ENCODE data around the gene SNN. TPM values are rescaled to one million over a fixed set of nuclear protein-coding genes. Genes with fewer than 3 reads are reported as not detected.

SNN gene
- total RNA-seq, 1 donor, result 13.8 TPM

GRCh38 chr16:11691771-11692170 is 23.5 kb downstream of the SNN start:
- H3K79me2 ChIP-seq (ENCODE audit: insufficient read depth, low read length), result peaks cover 31% of the 10 kb centered on the region
- no peak overlapping the region for H2AFZ ChIP-seq (ENCODE audit: low read length)
- no peak for DNase-seq (ENCODE audit: insufficient read length, low spot score, missing footprints)
- peaks cover 7% of the 10 kb centered on the region for H3K4me1 ChIP-seq (ENCODE audit: insufficient read depth, low read length)
- peaks cover 33% of the 10 kb centered on the region for H3K36me3 ChIP-seq (ENCODE audit: insufficient read depth, low read length)
- H3K27me3 ChIP-seq (ENCODE audit: insufficient read depth, low read length), result no peaks in the 10 kb centered on the region
- TF ChIP-seq, protein P1, sequence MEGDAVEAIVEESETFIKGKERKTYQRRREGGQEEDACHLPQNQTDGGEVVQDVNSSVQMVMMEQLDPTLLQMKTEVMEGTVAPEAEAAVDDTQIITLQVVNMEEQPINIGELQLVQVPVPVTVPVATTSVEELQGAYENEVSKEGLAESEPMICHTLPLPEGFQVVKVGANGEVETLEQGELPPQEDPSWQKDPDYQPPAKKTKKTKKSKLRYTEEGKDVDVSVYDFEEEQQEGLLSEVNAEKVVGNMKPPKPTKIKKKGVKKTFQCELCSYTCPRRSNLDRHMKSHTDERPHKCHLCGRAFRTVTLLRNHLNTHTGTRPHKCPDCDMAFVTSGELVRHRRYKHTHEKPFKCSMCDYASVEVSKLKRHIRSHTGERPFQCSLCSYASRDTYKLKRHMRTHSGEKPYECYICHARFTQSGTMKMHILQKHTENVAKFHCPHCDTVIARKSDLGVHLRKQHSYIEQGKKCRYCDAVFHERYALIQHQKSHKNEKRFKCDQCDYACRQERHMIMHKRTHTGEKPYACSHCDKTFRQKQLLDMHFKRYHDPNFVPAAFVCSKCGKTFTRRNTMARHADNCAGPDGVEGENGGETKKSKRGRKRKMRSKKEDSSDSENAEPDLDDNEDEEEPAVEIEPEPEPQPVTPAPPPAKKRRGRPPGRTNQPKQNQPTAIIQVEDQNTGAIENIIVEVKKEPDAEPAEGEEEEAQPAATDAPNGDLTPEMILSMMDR (IDR thresholded peaks at IDR 0.05; ENCODE audit: extremely low read depth, low read depth, low read length), result no peak
- no peak overlapping the region for H3K4me3 ChIP-seq (ENCODE audit: insufficient read depth, low read length)
- H3K4me2 ChIP-seq (ENCODE audit: insufficient read depth, low read length), result no peak overlapping the region
- H3K9me3 ChIP-seq (ENCODE audit: low read depth, low read length), result no peaks in the 10 kb centered on the region
- no peak overlapping the region for H3K27ac ChIP-seq (ENCODE audit: low read depth, low read length)
- H4K20me1 ChIP-seq (ENCODE audit: insufficient read depth, low read length), result peaks cover 14% of the 10 kb centered on the region

- H2AFZ ChIP-seq (ENCODE audit: low read length), result no peak overlapping the region
- peaks cover 14% of the 10 kb centered on the region for H4K20me1 ChIP-seq (ENCODE audit: insufficient read depth, low read length)
- peaks cover 7% of the 10 kb centered on the region for H3K4me1 ChIP-seq (ENCODE audit: insufficient read depth, low read length)
- H3K36me3 ChIP-seq (ENCODE audit: insufficient read depth, low read length), result peaks cover 35% of the 10 kb centered on the region
- TF ChIP-seq, protein P1 (IDR thresholded peaks at IDR 0.05; ENCODE audit: extremely low read depth, low read depth, low read length), result no peak
- no peak overlapping the region for H3K27ac ChIP-seq (ENCODE audit: low read depth, low read length)
- no peaks in the 10 kb centered on the region for H3K9me3 ChIP-seq (ENCODE audit: low read depth, low read length)
- H3K27me3 ChIP-seq (ENCODE audit: insufficient read depth, low read length), result no peaks in the 10 kb centered on the region
- no peak overlapping the region for H3K4me2 ChIP-seq (ENCODE audit: insufficient read depth, low read length)
- DNase-seq (ENCODE audit: insufficient read length, low spot score, missing footprints), result no peak
- peaks cover 32% of the 10 kb centered on the region for H3K79me2 ChIP-seq (ENCODE audit: insufficient read depth, low read length)
- no peak overlapping the region for H3K4me3 ChIP-seq (ENCODE audit: insufficient read depth, low read length)
These were observed 23.9 kb downstream of the SNN start for GRCh38 chr16:11692171-11692570.

DNA sequence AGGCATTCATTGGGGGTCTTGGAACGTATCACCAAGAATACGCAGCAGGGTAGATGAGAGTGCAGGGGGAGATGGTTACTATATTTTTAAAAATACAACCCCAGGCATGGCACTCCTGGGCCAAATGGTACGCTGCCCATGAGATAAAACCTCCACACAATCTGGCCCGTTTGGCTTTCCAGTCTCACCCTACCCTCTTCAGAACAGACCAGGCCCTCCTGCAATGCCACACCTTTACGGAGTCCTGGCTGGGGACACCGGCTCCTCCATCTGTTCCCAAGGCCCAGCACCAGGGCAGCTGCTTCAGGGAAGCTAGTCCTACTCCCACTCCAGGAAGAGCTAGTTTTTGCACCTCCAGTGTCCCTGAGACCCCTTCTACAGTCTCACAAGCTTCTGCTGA is 24.4 kb downstream of the SNN start:
- Histone ChIP-seq H3K4me1 (ENCODE audit: insufficient read depth, low read length) (peaks cover 7% of the 10 kb centered on the region), H3K27ac (ENCODE audit: low read depth, low read length) (no peak overlapping the region), H3K27me3 (ENCODE audit: insufficient read depth, low read length) (no peaks in the 10 kb centered on the region), H3K4me3 (ENCODE audit: insufficient read depth, low read length) (no peak overlapping the region), H3K4me2 (ENCODE audit: insufficient read depth, low read length) (no peak overlapping the region), H3K79me2 (ENCODE audit: insufficient read depth, low read length) (peaks cover 31% of the 10 kb centered on the region), H2AFZ (ENCODE audit: low read length) (no peak overlapping the region), H3K9me3 (ENCODE audit: low read depth, low read length) (no peaks in the 10 kb centered on the region), H4K20me1 (ENCODE audit: insufficient read depth, low read length) (peaks cover 14% of the 10 kb centered on the region), H3K36me3 (ENCODE audit: insufficient read depth, low read length) (peaks cover 35% of the 10 kb centered on the region)
- no peak for DNase-seq (ENCODE audit: insufficient read length, low spot score, missing footprints)
- TF ChIP-seq, protein P1 (IDR thresholded peaks at IDR 0.05; ENCODE audit: extremely low read depth, low read depth, low read length), result no peak

DNA sequence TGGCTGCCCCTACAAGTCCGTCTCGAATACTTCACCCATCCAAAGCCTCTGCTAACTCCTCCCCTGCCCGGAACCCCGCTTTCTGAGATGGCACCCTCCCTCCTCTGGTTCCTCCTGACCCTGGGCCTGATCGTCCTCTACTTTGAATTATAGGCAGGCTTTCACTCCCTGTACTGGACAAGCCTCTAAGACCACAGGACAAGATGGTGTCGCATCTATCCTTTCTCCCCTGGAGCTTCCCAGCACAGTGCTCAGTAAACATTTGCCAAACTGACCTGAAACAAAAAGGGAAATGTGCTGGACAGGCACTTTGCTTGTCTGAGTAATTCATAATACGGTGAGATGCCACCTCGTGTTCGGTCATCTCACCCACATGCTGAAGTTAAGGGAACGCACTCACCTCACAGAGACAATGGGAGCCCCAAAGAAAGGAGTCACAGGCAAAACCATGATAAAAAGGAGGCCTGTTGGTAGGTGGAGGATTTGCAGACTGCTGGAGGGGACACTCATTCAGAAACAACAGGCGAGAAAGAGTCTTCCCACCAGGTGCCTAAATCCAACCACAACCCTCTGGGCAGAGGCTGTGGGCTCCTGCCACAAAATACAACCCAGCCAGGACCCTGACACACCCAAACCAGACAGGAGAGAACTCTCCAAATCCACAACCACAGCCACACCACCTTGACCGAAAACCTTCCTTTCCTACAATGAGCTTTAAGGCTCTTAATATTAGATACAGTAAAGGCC is 28.2 kb downstream of the SNN start:
- peaks cover 41% of the 10 kb centered on the region for H3K36me3 ChIP-seq (ENCODE audit: insufficient read depth, low read length)
- no peak overlapping the region for H3K4me3 ChIP-seq (ENCODE audit: insufficient read depth, low read length)
- peaks cover 22% of the 10 kb centered on the region for H3K79me2 ChIP-seq (ENCODE audit: insufficient read depth, low read length)
- TF ChIP-seq, protein P1 (IDR thresholded peaks at IDR 0.05; ENCODE audit: extremely low read depth, low read depth, low read length), result no peak
- H3K27ac ChIP-seq (ENCODE audit: low read depth, low read length), result no peak overlapping the region
- H3K4me1 ChIP-seq (ENCODE audit: insufficient read depth, low read length), result no peaks in the 10 kb centered on the region
- H4K20me1 ChIP-seq (ENCODE audit: insufficient read depth, low read length), result peaks cover 4% of the 10 kb centered on the region
- H3K27me3 ChIP-seq (ENCODE audit: insufficient read depth, low read length), result no peaks in the 10 kb centered on the region
- H3K9me3 ChIP-seq (ENCODE audit: low read depth, low read length), result no peaks in the 10 kb centered on the region
- H3K4me2 ChIP-seq (ENCODE audit: insufficient read depth, low read length), result no peak overlapping the region
- no peak for DNase-seq (ENCODE audit: insufficient read length, low spot score, missing footprints)
- no peak overlapping the region for H2AFZ ChIP-seq (ENCODE audit: low read length)

Measured in osteoblast (primary cell).